Posterior cingulate gyrus (tissue), 11 donors: ENCODE data around the gene DNMBP.
"Not testable (repeated sequence)": the region's sequence is repeated elsewhere in the genome, so short reads cannot be mapped to it uniquely, and the experiment has no call there.

ENCODE experiments used
- DNase-seq, 10 donors: peaks; one replicate each; pipeline versions ENCODE4 v3.0.0 to v3.0.0-alpha.2; 2020 to 2021; ENCODE audit warnings: mixed read lengths in 3 of 10
- intact Hi-C: fragments of 100-400 bp; cut with DNase I; formaldehyde crosslinking; loops from one replicate; pipeline ENCODE4 v1.15.1; 2023

Gene DNMBP

DNA sequence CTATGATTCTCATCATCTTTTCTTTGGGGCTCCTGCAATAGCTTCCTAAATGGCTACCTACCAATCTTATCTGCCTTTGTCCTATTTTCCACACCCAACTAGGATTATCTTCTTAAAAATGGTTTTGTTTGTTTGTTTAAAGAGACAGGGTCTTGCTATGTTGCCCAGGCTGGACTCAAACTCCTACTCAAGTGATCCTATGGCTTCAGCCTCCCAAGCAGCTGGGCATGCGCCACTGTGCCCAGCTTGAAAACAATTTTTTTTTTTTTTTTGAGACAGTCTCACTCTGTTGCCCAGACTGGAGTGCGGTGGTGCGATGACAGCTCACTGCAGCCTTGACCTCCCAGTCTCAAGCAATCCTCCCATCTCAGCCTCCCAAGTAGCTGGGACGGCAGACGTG, 14.9 kb downstream of the DNMBP start:
- DNase-seq, result no peak
- intact Hi-C loops, result no loop called here

DNA sequence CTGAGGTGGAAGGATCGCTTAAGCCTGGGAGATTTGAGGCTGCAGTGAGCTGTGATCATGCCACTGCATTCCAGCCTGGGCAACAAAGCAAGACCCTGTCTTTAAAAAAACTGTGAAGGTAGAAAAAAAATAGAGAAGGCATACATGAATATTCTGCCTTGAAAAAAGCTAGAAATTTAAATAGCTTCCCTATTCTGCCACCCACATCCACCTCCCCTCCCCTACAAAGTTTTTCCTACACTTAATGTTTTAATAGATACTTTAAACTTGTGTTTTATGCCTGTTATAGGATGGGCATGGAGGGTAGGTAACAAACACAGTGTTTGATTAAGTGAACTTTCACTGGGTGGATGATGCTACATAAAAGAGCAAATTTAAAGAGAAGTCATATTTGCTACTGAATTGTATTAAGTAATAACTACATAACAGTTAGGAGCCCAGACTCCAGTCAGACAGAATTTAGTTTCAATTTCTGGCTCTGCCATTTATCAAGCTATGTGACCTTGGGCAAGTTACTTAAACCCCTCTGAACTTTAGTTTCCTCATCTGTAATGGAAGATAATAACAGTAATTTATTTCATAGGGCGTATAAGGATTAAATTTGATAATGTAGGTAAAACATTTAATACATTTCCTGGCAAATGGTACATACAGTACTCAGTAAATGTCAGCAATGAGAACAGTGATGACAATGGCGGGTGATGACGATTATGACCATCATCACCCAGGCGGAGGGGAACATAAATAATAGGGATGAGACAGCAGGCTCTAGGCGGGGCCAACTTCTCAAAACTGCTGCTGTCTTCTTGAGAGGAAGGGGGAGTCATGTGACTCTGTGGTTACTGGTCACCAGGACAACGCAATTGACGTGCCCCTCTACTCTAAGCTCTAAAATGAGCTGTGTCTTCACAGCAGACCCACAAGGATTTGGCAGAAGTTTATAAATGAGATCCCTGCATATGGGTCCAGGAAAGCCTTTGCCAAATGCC, 15.8 kb downstream of the DNMBP start:
- peak in 3 of 10 donors; percentile 12 to 79 (median 55) for DNase-seq
- intact Hi-C loops, result no loop called here

DNA sequence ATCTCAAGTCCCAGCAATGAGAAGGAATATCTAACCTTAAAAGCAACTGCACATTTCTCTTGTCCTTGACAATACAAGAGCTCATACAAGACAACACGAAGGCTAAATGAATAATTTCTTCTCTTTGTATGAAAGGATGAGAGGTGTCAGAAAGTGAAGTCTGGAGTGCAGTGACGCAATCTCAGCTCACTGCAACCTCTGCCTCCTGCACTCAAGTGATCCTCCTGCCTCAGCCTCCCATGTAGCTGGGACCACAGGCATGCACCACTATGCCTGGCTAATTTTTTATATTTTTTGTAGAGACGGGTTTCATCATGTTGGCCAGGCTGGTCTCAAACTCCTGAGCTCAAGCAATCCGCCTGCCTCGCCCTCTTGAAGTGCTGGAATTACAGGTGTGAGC, 24.1 kb downstream of the DNMBP start:
- intact Hi-C loops, DNase-seq: not testable (repeated sequence)

DNA sequence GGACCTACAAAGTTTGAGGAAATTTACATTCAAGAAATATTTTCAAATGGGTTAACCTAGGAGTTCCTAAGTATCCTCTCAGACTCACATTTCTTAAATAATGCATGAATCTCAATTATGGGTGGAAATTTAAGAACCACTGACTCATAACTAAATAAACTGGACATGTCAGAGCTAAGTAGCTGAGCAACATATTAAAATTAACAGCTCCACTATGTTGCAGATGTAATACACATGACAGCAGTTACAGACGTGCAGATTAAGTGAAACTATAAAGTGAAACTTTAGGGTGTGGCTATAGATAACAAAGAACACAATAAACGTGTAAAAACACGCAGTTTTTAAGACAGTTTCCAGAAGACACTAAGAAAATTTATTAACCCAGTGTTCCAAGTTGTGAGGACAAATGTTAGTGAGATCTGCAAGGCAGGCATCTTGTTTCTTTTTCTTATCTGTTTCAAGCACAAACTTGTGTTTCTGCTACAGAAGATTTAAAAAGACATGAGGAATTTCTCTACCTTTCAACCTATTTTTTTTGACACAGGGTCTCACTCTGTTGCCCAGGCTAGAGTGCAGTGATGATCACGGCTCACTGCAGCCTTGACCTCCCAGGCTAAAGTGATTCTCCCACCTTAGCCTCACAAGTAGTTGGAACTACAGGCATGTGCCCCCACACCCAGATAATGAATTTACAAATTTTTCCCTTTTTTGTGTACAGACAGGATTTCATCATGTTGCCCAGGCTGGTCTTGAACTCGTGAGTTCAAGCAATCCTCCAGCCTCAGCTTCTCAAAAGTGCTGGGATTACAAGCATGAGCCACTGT, 25.3 kb downstream of the DNMBP start:
- intact Hi-C loops, result no loop called here
- DNase-seq, result no peak

DNA sequence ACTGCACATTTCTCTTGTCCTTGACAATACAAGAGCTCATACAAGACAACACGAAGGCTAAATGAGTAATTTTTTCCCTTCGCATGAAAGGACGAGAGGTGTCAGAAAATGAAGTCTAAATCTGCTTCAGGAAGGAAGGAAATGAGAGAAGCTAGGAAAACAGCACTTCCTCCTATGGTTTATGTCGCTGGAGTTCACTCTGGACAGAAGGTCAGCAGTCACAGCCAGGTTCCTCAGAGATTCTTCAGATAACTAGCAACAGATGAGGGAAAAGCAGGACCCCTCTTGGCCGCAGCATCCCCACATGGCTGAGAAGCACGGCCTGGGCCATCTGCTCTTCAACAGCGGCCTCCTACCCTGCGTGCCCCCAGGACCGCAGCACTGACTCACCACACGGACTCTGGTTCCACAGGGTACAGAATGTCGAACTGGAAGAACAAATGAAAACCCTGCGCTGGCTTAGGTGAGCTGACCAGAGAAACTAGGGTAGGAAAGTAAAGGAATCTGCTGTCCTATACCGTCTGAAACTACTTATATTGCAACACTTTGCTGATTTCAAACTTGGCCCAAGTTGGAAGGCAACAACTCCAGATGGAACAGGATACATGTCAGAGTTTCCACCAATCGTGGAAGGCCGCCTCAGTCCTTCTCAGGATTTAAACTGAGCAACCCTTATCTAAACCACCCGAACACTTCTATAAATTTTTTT, 26.3 kb downstream of the DNMBP start:
- DNase-seq, result no peak
- intact Hi-C loops, result no loop called here

DNA sequence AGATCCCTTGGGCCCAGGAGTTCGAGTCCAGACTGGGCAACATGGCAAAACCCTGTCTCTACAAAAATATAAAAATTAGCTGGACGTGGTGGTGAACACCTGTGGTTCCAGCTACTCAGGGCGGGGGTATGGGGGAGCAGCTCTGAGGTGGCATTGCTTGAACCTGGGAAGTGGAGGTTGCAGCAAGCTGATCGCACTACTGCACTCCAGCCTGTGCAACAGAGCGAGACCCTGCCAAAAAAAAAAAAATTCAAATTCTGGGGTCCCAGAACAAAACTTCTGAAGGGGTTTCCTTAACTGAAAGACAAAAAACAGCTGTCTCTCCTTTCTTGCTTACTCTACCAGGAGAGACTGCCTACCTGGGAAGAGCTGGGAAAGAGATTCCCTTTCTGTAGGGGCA, 27.0 kb downstream of the DNMBP start:
- intact Hi-C loops, result no loop called here
- no peak for DNase-seq

DNA sequence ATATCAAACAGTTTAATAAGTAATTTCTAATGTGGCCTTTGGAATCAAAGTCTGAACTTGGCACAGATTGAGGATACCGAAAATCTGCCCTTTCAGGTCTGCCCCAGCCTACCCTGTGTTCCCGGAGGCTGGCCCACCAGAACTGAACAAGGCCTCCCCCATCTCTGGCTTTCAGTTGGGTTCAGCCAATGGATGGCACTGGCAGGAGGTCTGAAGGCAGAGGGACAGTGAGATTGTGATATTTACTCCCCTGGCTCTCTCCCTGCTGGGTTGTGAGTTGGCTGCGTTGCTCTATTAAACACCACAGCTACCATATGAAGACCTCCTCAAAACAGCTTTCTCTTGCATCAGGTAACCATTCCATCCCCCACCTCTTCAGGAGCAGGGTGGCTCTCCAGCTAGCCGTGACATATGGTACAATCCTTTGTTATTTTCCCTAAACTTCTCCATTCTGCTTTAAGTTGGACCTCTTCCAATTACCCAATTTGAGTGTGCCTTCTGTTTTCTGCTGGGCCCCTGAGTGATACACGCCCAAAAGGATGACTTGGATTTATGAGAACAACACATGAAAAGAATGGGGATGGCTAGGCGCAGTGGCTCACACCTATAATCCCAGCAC, 28.1 kb downstream of the DNMBP start:
- DNase-seq, result no peak
- intact Hi-C loops, result no loop called here

DNA sequence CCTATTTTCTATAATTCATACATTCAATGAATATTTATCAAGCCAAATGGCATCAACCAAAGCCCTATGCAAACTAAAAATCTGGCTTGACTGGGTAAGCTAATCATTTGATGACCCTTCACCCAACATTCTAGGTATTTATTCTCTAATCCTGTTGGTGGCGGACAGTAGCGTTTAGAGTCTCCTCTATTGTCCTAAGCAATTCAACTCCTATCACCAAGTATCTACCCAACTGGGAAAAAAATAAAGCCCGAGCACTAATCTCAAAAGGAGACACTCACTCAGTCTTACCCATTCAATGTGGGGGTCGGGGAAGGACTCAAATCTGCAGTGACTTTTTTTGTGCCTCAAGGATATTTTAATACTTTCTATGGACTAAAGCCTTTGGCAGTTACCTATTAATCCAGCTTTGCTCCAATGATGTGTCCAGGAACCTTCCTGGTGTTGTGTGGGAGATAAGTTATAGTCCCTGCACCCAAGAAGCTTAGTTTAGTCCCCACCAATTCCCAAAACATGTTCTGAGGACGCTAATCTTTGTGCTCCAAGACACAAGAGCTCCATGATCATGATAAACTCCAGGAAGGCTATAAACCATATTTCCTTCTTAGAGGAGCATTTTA, 30.6 kb downstream of the DNMBP start:
- no peak for DNase-seq
- intact Hi-C loops, result no loop called here

DNA sequence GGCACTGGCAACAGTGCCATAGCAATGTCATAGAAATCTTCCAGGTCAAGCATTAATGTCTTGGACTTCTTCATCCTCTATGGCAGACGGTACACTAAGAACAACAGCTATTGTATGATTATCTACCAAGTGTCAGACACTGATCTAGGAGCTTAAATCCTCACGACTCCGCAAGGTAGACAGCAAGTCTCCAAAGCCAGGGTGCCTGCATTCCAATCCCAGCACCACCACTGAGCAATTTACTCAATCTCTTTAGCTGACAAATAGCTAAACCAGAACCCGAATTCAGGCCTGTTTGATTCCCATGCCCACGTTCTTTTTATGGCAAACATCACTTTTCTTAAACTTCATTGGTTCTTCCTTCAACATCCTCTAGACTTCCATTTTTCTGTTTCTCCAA, 31.8 kb downstream of the DNMBP start:
- intact Hi-C loops, result no loop called here
- no peak for DNase-seq

DNA sequence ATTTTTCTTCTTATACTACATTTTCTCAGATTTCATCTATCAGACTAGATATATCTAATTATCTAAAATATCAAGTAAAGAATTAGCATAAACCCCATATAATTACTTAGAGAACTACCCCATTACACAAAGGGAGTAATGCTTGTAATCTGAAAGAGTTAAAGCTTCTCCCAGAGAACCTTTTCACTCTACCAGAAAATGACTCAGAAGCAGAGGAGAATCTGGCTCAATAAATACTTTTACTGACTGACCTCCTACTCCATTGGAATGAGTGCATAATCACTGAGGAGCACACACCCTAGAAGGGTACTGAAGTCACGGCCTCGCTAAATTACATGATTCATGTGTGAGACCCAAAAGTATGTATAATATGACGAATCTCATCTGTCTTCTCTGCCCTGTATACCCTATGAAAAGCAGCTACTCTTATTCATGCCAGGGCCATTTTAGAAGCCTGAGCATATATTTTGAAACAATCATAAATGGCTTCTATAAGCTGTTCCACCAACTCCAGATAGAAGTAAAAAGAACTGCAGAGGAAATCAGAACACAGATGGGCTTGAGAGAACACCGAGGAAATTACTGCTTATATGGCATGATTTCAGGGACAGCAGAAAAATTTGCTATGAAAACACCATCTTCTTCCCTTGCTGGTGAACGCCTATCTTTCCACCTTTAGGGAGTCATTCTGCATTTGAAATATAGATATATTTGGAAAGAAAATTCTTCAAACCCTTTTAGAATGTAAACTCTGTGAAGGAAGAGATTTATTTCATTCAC, 32.7 kb downstream of the DNMBP start:
- intact Hi-C loops, result no loop called here
- no peak for DNase-seq

DNA sequence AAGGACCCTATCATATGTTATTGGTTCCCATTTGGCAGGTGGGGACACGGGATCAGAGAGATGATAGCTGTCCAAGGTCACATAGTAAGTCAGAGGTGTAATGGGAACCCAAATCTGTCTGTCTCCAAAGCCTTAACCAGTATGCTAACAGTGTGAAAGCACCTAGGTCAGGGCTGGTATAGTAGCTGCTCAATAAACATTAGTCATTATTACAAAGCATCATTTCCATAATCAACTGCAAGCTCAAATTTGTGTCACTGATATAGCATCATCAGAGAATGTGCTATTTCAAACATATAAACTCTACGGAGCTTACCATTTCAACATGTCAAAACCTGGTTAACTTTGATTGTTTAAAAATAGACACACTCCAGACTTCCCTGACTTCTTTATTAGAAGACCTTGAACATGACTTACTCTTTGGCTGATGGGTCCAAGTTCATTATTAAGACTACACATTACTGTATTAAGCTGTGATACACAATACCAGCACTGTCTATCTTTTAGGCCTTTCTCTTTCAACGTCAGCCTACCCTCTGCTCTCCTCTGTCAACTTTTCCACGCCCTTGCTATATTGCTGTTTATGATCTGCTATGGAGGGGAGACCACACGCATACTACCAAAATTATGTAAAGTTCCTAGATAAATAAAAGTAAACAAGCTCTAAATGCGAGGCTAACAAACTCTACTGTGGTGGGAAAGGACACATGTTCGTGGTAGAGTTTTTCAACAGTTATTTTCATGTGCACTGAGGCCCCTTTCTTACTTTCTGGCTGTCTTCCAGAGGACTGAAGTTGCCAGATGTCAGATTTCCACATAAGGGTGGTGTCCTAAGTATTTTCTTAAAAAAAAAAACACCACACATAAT, 33.6 kb downstream of the DNMBP start:
- intact Hi-C loops, result no loop called here

DNA sequence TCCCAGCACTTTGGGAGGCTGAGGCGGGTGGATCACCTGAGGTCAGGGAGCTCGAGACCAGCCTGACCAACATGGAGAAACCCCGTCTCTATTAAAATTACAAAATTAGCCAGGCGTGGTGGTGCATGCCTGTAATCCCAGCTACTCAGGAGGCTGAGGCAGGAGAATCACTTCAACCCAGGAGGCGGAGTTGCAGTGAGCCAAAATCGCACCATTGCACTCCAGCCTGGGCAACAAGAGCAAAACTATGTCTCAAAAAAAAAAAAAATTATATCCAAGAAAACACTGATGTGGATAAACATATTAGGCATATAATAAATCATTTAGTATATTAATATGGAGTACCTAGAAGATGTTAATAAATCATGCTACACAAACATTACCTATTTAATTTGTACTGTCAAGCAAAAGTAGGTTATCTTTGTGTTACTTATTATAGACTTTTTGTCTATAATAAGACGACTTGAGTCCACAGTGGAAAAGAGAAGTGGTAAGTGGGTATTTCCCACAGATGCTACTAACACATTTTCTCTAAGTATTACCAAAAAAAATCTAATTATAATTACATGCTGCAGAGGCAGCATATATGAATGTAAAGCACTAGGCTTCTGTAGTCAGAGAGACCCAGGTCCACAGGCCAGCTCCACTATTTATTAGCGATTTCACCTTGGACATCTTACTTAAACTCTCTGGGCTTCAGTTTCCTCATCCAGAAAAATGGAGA, 34.5 kb downstream of the DNMBP start:
- intact Hi-C loops, result no loop called here
- DNase-seq, result no peak

More for the DNA sequence above, 33.6 kb downstream of the DNMBP start:
- DNase-seq, result no peak

DNA sequence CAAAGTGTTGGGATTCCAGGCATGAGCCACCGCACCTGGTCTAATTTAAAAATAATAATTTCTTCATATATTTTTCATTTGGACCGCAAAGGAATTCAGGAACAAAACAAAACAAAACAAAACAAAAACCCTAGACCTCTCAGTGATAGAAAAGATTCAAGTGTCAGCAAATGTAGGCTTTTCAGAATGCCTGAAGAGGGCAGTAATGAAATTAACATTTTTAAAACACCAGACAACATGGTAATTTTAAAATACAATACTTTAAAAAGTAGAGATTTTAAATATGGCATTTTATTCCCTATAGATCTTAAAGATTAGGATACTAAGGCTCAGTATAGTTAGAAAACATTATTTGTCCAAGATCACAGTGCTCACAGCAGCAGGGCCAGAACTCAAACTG, 36.6 kb downstream of the DNMBP start:
- intact Hi-C loops, result loop anchor here (5.0 kb wide), 1 partner anchor 74 kb away; no protein-coding TSS in a partner anchor
- DNase-seq, result no peak

DNA sequence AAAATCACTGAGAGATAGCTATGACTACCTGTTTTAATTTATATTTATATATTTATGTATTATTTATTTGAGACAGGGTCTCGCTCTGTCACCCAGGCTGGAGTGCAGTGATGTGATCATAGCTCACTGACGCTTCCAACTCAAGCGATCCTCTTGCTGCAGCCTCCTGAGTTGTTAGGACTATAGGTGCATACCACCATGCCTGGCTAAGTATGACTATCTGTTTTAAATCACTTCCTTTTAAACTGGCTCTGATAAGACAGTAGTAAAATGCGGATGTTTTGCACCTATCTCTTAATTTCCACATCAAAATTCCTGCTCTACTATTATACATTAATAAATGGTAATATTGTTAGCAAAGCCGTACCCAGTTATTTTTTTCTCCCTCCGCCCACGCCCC, 41.8 kb downstream of the DNMBP start:
- intact Hi-C loops, result no loop called here
- no peak for DNase-seq

DNA sequence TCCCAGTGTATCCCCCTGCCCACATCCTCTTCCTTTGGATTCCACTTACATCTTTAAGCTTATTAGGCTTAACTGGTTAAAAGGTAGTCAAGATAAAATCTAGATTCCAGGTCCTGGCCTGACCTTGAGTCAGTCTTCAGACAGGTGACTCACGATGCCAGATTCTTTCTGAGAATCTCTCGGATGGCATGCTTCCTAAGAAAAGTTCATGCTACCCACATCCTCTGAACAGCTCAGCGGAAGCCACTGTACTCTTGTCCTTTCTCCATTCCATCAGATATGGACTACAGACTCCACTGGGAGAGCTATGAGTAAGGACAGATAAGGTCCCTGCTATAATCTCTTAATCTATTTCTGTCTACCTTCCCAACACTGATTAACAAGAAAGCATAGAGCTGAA, 43.4 kb downstream of the DNMBP start:
- intact Hi-C loops, result no loop called here
- DNase-seq, result no peak

DNA sequence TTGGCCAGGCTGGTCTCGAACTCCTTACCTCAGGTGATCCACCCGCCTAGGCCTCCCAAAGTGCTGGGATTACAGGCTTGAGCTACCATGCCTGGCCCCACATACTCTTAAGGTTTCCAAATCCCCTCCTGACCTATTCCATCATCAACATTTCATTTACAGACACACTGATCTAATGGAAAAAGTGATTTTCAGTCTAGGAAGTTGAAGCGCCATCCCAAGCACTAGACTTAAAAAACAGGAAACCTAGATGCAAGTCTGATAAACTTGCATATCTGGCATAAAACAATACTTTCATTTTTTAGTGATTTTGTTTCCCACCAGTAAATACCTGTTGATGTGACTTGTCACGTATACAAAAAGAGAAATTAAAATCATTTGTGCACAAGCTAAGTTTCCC, 44.0 kb downstream of the DNMBP start:
- no peak for DNase-seq
- intact Hi-C loops, result no loop called here

DNA sequence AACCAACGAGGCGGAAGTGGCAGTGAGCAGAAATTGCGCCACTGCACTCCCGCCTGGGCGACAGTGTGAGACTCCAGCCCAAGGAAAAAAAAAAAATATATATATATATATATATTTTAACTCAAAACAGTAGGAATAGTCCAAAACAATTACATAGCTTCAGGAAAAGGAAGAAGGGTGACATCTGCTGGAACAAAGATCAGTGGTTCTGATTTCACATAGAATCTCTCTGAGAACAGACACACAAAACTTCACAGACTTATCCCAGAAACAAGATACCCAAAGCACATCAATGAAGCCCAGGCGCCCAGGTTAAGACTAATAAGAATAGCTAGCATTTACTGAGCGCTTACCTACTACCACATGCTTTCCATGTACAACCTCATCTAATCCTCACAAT, 45.0 kb downstream of the DNMBP start:
- intact Hi-C loops, result no loop called here
- DNase-seq, result no peak
